ENCODE results near the gene ABCG1.

- TF ChIP-seq POLR2A (IDR thresholded peaks at IDR 0.05), result no peak
- TF ChIP-seq CTCF (IDR thresholded peaks at IDR 0.05), result no peak
Measured at GRCh38 chr21:42215942-42216725, 2.8 kb upstream of the ABCG1 start.

Data from heart left ventricle (tissue), 13 donors.